ENCODE results near the gene EHBP1L1. TPM values are rescaled to one million over a fixed set of nuclear protein-coding genes. Genes with fewer than 3 reads are reported as not detected.

The EHBP1L1 gene
- total RNA-seq, 1 donor from 2014 or later = 10.1 TPM

- Histone ChIP-seq H3K27me3 (ENCODE audit: insufficient read depth, low read length) (no peaks in the 10 kb centered on the region), H3K4me3 (ENCODE audit: insufficient read depth, low read depth, low read length) (no peak overlapping the region), H3K9ac (ENCODE audit: low read length) (peak overlapping the region; percentile 10), H3K79me2 (ENCODE audit: insufficient read depth, low read length) (peaks cover 18% of the 10 kb centered on the region), H2AFZ (ENCODE audit: low read depth, low read length) (no peak overlapping the region), H3K27ac (ENCODE audit: low read depth, low read length) (no peak overlapping the region), H3K36me3 (ENCODE audit: insufficient read depth, low read length) (peaks cover 15% of the 10 kb centered on the region), H3K9me3 (ENCODE audit: insufficient read depth, low read depth, low read length) (no peaks in the 10 kb centered on the region), H3K4me2 (ENCODE audit: low read length) (no peak overlapping the region), H3K4me1 (ENCODE audit: insufficient read depth, low read length) (peaks cover 17% of the 10 kb centered on the region), H4K20me1 (ENCODE audit: insufficient read depth, low read length) (peaks cover 41% of the 10 kb centered on the region)
- Mint-ChIP-seq H3K27me3 (ENCODE audit: low read depth, unreplicated experiment) (no peaks in the 10 kb centered on the region), H3K36me3 (ENCODE audit: low read depth, unreplicated experiment) (peaks cover 3% of the 10 kb centered on the region), H3K4me1 (ENCODE audit: low read depth, unreplicated experiment) (peaks cover 4% of the 10 kb centered on the region), H3K27ac (ENCODE audit: unreplicated experiment) (no peak overlapping the region), H3K4me3 (ENCODE audit: unreplicated experiment) (peak overlapping the region; percentile 27), H3K9me3 (ENCODE audit: unreplicated experiment) (no peaks in the 10 kb centered on the region)
- TF ChIP-seq CTCF (IDR thresholded peaks at IDR 0.05; ENCODE audit: insufficient read depth, low read depth, low read length) (no peak), EZH2 (IDR thresholded peaks at IDR 0.05; ENCODE audit: insufficient read depth, low read length) (no peak)
- no peak for FAIRE-seq
- DNase-seq (ENCODE audit: low read depth) = no peak
These were observed 60.5 kb downstream of the EHBP1L1 start for GRCh38 chr11:65636108-65637031.

DNA sequence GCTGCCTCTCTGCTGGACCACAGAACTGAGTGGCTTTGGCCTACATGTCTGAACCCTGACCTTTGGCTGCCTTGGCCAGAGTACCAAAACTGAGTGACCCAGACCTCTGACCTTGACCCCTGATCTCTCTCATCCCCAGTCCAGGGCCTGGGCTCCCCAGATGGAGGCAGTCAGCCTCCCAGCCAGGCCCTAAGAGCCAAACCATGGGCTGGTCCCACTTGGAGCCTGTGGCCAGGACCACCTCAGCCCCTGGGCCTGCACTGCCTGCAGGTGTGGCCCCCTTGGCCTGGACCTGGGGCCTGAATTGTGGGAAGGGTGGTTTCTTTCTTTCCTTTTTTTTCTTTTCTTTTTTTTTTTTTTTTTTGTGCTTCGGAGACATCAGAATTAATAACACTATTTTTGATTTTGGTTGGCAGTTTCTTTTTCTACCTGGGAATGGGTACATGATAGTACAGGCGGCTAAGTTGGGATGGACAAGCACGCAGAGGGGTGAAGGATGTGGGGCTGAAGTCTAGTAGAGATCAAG lies 61.2 kb downstream of the EHBP1L1 start:
- Mint-ChIP-seq H3K27me3 (ENCODE audit: low read depth, unreplicated experiment) (no peaks in the 10 kb centered on the region), H3K4me3 (ENCODE audit: unreplicated experiment) (peak overlapping the region; percentile 64), H3K27ac (ENCODE audit: unreplicated experiment) (no peak overlapping the region), H3K4me1 (ENCODE audit: low read depth, unreplicated experiment) (peaks cover 6% of the 10 kb centered on the region), H3K36me3 (ENCODE audit: low read depth, unreplicated experiment) (peaks cover 11% of the 10 kb centered on the region), H3K9me3 (ENCODE audit: unreplicated experiment) (no peaks in the 10 kb centered on the region)
- DNase-seq (ENCODE audit: low read depth) (no peak), FAIRE-seq (no peak)
- Histone ChIP-seq H3K9me3 (ENCODE audit: insufficient read depth, low read depth, low read length) (no peaks in the 10 kb centered on the region), H3K4me1 (ENCODE audit: insufficient read depth, low read length) (peaks cover 18% of the 10 kb centered on the region), H3K27ac (ENCODE audit: low read depth, low read length) (no peak overlapping the region), H3K4me3 (ENCODE audit: insufficient read depth, low read depth, low read length) (no peak overlapping the region), H2AFZ (ENCODE audit: low read depth, low read length) (no peak overlapping the region), H3K9ac (ENCODE audit: low read length) (peak overlapping the region; percentile 86), H4K20me1 (ENCODE audit: insufficient read depth, low read length) (peaks cover 41% of the 10 kb centered on the region), H3K79me2 (ENCODE audit: insufficient read depth, low read length) (peaks cover 21% of the 10 kb centered on the region), H3K36me3 (ENCODE audit: insufficient read depth, low read length) (peaks cover 15% of the 10 kb centered on the region), H3K27me3 (ENCODE audit: insufficient read depth, low read length) (no peaks in the 10 kb centered on the region), H3K4me2 (ENCODE audit: low read length) (peak overlapping the region; percentile 98)
- TF ChIP-seq EZH2 (IDR thresholded peaks at IDR 0.05; ENCODE audit: insufficient read depth, low read length) = no peak
- TF ChIP-seq CTCF (IDR thresholded peaks at IDR 0.05; ENCODE audit: insufficient read depth, low read depth, low read length) = no peak
